OCI-LY7 (cell line): ENCODE results near the gene ANKRD33B. TPM values are rescaled to one million over a fixed set of nuclear protein-coding genes. Genes with fewer than 3 reads are reported as not detected.

Experiments used
- BruUV-seq: library from RNA; stranded (reverse); fragments of 400-500 nt; replicated peaks from 2 replicates; lab custom pipeline; 2021; lab: Mats Ljungman, UMichigan
- CTCF ChIA-PET: fragments of 300-600 bp; sonication (Branson Sonifier 250); formaldehyde crosslinking; loops from one replicate; lab custom pipeline; 2022; ENCODE audit warnings: antibody characterized with exemption; ENCODE audit not compliant: unreplicated experiment; lab: Charles Lee
- POLR2A ChIA-PET: fragments of 300-600 bp; sonication (Branson Sonifier 250); formaldehyde crosslinking; loops from one replicate; lab custom pipeline; 2022; ENCODE audit warnings: antibody characterized with exemption; lab: Charles Lee
- DNase-seq: peaks from one replicate; pipeline ENCODE4 v3.0.0-alpha.2; 2015; ENCODE audit warnings: low spot score
- H2AFZ ChIP-seq: fragments of 200-600 bp; sonication (generic), shearing (Covaris generic); 2 replicates; pipeline ENCODE4 v1.6.1; 2014; ENCODE audit warnings: mild to moderate bottlenecking, antibody characterized with exemption, low read length, moderate library complexity
- H3K27ac ChIP-seq: fragments of 200-600 bp; sonication (generic); 2 replicates; pipeline ENCODE4 v1.5.1; 2014; ENCODE audit warnings: mixed run types, low read depth, mild to moderate bottlenecking, moderate library complexity, low read length, inconsistent platforms; ENCODE audit not compliant: poor library complexity, severe bottlenecking
- H3K36me3 ChIP-seq: fragments of 200-600 bp; sonication (generic); 2 replicates; pipeline ENCODE4 v1.6.1; 2014; ENCODE audit warnings: mild to moderate bottlenecking, antibody characterized with exemption, low read length, moderate library complexity, mixed read lengths; ENCODE audit not compliant: insufficient read depth
- H3K4me1 ChIP-seq: fragments of 200-600 bp; sonication (generic); 2 replicates; pipeline ENCODE4 v1.5.1; 2014; ENCODE audit warnings: mild to moderate bottlenecking, low read length; ENCODE audit not compliant: insufficient read depth, poor library complexity, severe bottlenecking
- H3K4me2 ChIP-seq: fragments of 200-600 bp; sonication (generic); 2 replicates; pipeline ENCODE4 v1.6.1; 2014; ENCODE audit warnings: mild to moderate bottlenecking, low read length
- H3K4me3 ChIP-seq: fragments of 200-600 bp; sonication (generic); 2 replicates; pipeline ENCODE4 v1.5.1; 2014; ENCODE audit warnings: mild to moderate bottlenecking, low read depth, low read length; ENCODE audit not compliant: poor library complexity, severe bottlenecking
- H3K79me2 ChIP-seq: fragments of 200-600 bp; sonication (generic); 2 replicates; pipeline ENCODE4 v1.6.1; 2016; ENCODE audit warnings: low read depth, mild to moderate bottlenecking, low read length, moderate library complexity, mixed read lengths; ENCODE audit not compliant: insufficient read depth
- H3K9me2 ChIP-seq: fragments of 200-600 bp; sonication (generic); 2 replicates; pipeline ENCODE4 v1.6.1; 2016; ENCODE audit warnings: mild to moderate bottlenecking, low read length, mixed read lengths; ENCODE audit not compliant: insufficient read depth
- H3K9me3 ChIP-seq: fragments of 200-600 bp; sonication (generic); 2 replicates; pipeline ENCODE4 v1.6.1; 2014; ENCODE audit warnings: mild to moderate bottlenecking, mixed run types, low read length, mixed read lengths
- H4K20me1 ChIP-seq: fragments of 200-600 bp; sonication (generic); 2 replicates; pipeline ENCODE4 v1.6.1; 2014; ENCODE audit warnings: mild to moderate bottlenecking, antibody characterized with exemption, low read length, moderate library complexity, mixed read lengths; ENCODE audit not compliant: insufficient read depth
- CTCF ChIP-seq: fragments of 200-600 bp; sonication (generic); conservative IDR thresholded peaks from 2 replicates; pipeline ENCODE4 v1.5.1; 2014; ENCODE audit warnings: mild to moderate bottlenecking, antibody characterized with exemption, low read length, moderate library complexity, mixed read lengths
- EZH2phosphoT487 ChIP-seq: fragments of 200-600 bp; sonication (generic); IDR thresholded peaks from 2 replicates; pipeline ENCODE4 v1.6.1; 2018; ENCODE audit warnings: low read depth, borderline replicate concordance, mild to moderate bottlenecking, mixed run types, antibody characterized with exemption, low read length, moderate library complexity, mixed read lengths
- intact Hi-C: fragments of 100-400 bp; cut with micrococcal nuclease; formaldehyde crosslinking; loops from one replicate; pipeline ENCODE4 v1.10.0; 2022; ENCODE audit not compliant: unreplicated experiment
- total RNA-seq, 2 experiments: library from RNA; depleted of rRNA in 1 of 2; stranded (reverse); fragments of >200 nt in 1 of 2; shearing (Covaris generic) in 1 of 2; gene quantifications; 2 replicates each; pipeline ENCODE4 v1.2.3, GENCODE V29; 2014 to 2022

ANKRD33B gene
- total RNA-seq, 2 experiments from 2014 or later: 5.6 to 11.4 TPM

GRCh38 chr5:10673017-10673389 is 109.1 kb downstream of the ANKRD33B start:
- no peak for TF ChIP-seq EZH2phosphoT487
- no peak for TF ChIP-seq CTCF
- Histone ChIP-seq H3K27ac (no peak overlapping the region), H2AFZ (no peak overlapping the region), H3K4me3 (no peak overlapping the region), H3K4me1 (no peaks in the 10 kb centered on the region), H4K20me1 (no peaks in the 10 kb centered on the region), H3K79me2 (no peaks in the 10 kb centered on the region), H3K9me2 (no peaks in the 10 kb centered on the region), H3K4me2 (no peak overlapping the region), H3K9me3 (no peaks in the 10 kb centered on the region), H3K36me3 (peaks cover 13% of the 10 kb centered on the region)
- ChIA-PET POLR2A (interaction anchor here (0.9 kb wide), 1 partner anchor 15 kb away, joined by 3 read pairs; no protein-coding TSS in a partner anchor), CTCF (no interaction called here)
- intact Hi-C loops: no loop called here
- DNase-seq: no peak
- no TSS peak for BruUV-seq

- Histone ChIP-seq H3K27ac (no peak overlapping the region), H3K9me3 (no peaks in the 10 kb centered on the region), H2AFZ (no peak overlapping the region), H4K20me1 (no peaks in the 10 kb centered on the region), H3K9me2 (no peaks in the 10 kb centered on the region), H3K4me1 (no peaks in the 10 kb centered on the region), H3K4me2 (no peak overlapping the region), H3K4me3 (no peak overlapping the region), H3K36me3 (peaks cover 17% of the 10 kb centered on the region), H3K79me2 (no peaks in the 10 kb centered on the region)
- POLR2A ChIA-PET: no interaction called here
- TF ChIP-seq EZH2phosphoT487 (no peak), CTCF (no peak)
- CTCF ChIA-PET: no interaction called here
- DNase-seq: no peak
- intact Hi-C loops: no loop called here
- no TSS peak for BruUV-seq
These were observed 109.5 kb downstream of the ANKRD33B start for GRCh38 chr5:10673407-10673806.

GRCh38 chr5:10674096-10674495 is 110.2 kb downstream of the ANKRD33B start:
- Histone ChIP-seq H3K27ac (no peak overlapping the region), H2AFZ (no peak overlapping the region), H3K79me2 (no peaks in the 10 kb centered on the region), H3K36me3 (peaks cover 22% of the 10 kb centered on the region), H3K4me3 (no peak overlapping the region), H3K9me3 (no peaks in the 10 kb centered on the region), H3K4me2 (no peak overlapping the region), H4K20me1 (no peaks in the 10 kb centered on the region), H3K9me2 (no peaks in the 10 kb centered on the region), H3K4me1 (no peaks in the 10 kb centered on the region)
- no TSS peak for BruUV-seq
- POLR2A ChIA-PET: no interaction called here
- CTCF ChIA-PET: no interaction called here
- TF ChIP-seq EZH2phosphoT487: no peak
- TF ChIP-seq CTCF: no peak
- no peak for DNase-seq
- intact Hi-C loops: no loop called here
